ENCODE measurements around the gene PAMR1.

GRCh38 chr11:35523861-35524260 lies 1.6 kb downstream of the PAMR1 start:
- no peak for TF ChIP-seq ZNF274 (IDR thresholded peaks at IDR 0.05; ENCODE audit: low read depth, low read length)
- no peak for TF ChIP-seq SUZ12 (IDR thresholded peaks at IDR 0.05; ENCODE audit: extremely low read depth, insufficient read depth, insufficient read length)
- TF ChIP-seq YY1 (IDR thresholded peaks at IDR 0.05; ENCODE audit: insufficient read depth, insufficient read length), result no peak

All from NT2/D1 (cell line).